HepG2 (cell line): ENCODE results near the gene CFAP99. TPM values are rescaled to one million over a fixed set of nuclear protein-coding genes. Genes with fewer than 3 reads are reported as not detected.

Source experiments
- CBX5 ChIP-seq: sonication (generic); formaldehyde crosslinking; IDR thresholded peaks from 2 replicates; pipeline ENCODE4 v1.4.0; 2020; ENCODE audit warnings: missing genetic modification reagents, borderline replicate concordance
- EZH2 ChIP-seq: conservative IDR thresholded peaks from 2 replicates; pipeline ENCODE4 v1.6.1; 2012; ENCODE audit warnings: mild to moderate bottlenecking, low read depth, low read length, moderate library complexity
- GTF2F1 ChIP-seq: fragments of 150-350 bp; IDR thresholded peaks from 2 replicates; pipeline ENCODE4 v1.6.1; 2014; ENCODE audit warnings: low read length
- NFKB2 ChIP-seq: sonication (generic); formaldehyde crosslinking; IDR thresholded peaks from 2 replicates; pipeline ENCODE4 v1.4.0; 2020; ENCODE audit warnings: missing genetic modification reagents, borderline replicate concordance
- REPIN1 ChIP-seq: sonication (generic); formaldehyde crosslinking; IDR thresholded peaks from 2 replicates; pipeline ENCODE4 v1.8.0; 2022; ENCODE audit warnings: missing genetic modification reagents, low read depth, mild to moderate bottlenecking, borderline replicate concordance
- SIN3B ChIP-seq: fragments of 150-350 bp; IDR thresholded peaks from 2 replicates; pipeline ENCODE4 v1.6.1; 2014; ENCODE audit warnings: low read length
- ZSCAN12 ChIP-seq: sonication (generic); formaldehyde crosslinking; IDR thresholded peaks from 2 replicates; pipeline ENCODE4 v1.9.0; 2021; ENCODE audit warnings: mild to moderate bottlenecking, missing genetic modification reagents
- polyA plus RNA-seq, 8 experiments: library from polyadenylated mRNA; depleted of rRNA in 3 of 8; stranded (reverse) in 7 of 8; unstranded in 1 of 8; fragments of >200 nt; fragmentation: Illumina TruSeq in 4 of 8; extraction: Trizol in 4 of 8; gene quantifications; 2 replicates each; pipeline versions ENCODE4 v1.2.1 to v1.2.3, GENCODE V29; 2011 to 2016; ENCODE audit warnings: low read depth in 4 of 8, missing spikeins in 1 of 8, mixed read lengths in 1 of 8; ENCODE audit not compliant: insufficient read depth in 1 of 8
- total RNA-seq, 5 experiments: library from RNA; depleted of rRNA; stranded (reverse); fragments of >200 nt; fragmentation: Illumina TruSeq; extraction: Trizol; gene quantifications; 2 replicates each; pipeline ENCODE4 v1.2.3, GENCODE V29; 2016; ENCODE audit warnings: low read depth in 1 of 5
- TF ChIP-seq, protein P1 (sequence below): sonication (generic); formaldehyde crosslinking; IDR thresholded peaks from 2 replicates; pipeline ENCODE4 v1.5.0; 2020; ENCODE audit warnings: missing genetic modification reagents
- TF ChIP-seq, protein P2 (sequence below): sonication (generic); formaldehyde crosslinking; IDR thresholded peaks from 2 replicates; pipeline ENCODE4 v1.5.0; 2020; ENCODE audit warnings: missing genetic modification reagents
- TF ChIP-seq, protein P3 (sequence below): sonication (generic); formaldehyde crosslinking; IDR thresholded peaks from 2 replicates; pipeline ENCODE4 v1.4.0; 2020; ENCODE audit warnings: mild to moderate bottlenecking, missing genetic modification reagents
- TF ChIP-seq, protein P4 (sequence below): sonication (generic); formaldehyde crosslinking; IDR thresholded peaks from 2 replicates; pipeline ENCODE4 v1.4.0; 2020; ENCODE audit warnings: missing genetic modification reagents, borderline replicate concordance
- TF ChIP-seq, protein P5 (sequence below): IDR thresholded peaks from 2 replicates; pipeline ENCODE4 v1.6.1; 2012; ENCODE audit warnings: low read length, improper control_type of control experiment
- TF ChIP-seq, protein P6 (sequence below): sonication (generic); formaldehyde crosslinking; IDR thresholded peaks from 2 replicates; pipeline ENCODE4 v1.4.0; 2020; ENCODE audit warnings: missing genetic modification reagents

CFAP99 gene
- total and polyA plus RNA-seq, 2 of the 13 experiments (the other 11 are each of a cell fraction or from before 2014, with no cell fraction given): not detected

DNA sequence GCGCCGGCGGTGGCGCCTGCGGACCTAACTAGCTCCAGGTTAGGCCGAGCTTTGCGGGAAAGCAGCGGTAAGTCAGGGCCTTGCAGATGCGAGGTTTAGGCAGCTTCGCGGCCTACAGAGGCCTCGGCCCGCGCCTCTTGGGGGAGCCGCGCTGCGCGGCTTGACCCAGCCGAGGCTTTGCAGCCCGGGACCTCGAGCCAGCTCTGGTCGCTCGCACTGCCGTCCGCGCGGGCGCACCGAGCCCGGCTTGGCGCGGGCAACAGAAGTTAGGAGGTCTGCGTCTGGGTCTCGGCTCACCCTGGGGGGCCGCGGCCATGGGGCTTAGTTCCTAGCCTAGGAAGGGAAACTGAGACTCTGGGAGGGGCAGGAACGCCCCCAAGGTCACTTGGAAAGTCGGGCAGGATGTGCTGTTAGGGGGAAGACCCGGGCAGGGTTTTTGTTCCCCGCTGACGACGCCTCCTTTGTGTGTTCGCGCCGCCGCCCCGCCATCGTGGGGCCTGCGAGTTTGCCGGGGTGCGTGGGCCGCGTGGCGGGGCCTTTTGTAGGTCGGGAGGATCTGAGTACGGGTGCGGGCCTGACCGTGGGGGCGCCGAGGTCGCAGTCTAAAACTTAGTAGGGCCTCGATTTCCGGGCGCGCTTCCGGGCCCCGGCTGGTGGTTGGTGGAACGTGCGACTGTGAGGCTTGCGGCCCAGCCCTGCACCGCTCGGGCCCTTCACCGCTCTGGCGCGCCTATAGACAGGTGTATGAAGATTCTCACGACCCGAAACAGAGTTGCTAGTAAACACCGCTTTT is 50.6 kb downstream of the CFAP99 start (continued):
- TF ChIP-seq, protein P1, sequence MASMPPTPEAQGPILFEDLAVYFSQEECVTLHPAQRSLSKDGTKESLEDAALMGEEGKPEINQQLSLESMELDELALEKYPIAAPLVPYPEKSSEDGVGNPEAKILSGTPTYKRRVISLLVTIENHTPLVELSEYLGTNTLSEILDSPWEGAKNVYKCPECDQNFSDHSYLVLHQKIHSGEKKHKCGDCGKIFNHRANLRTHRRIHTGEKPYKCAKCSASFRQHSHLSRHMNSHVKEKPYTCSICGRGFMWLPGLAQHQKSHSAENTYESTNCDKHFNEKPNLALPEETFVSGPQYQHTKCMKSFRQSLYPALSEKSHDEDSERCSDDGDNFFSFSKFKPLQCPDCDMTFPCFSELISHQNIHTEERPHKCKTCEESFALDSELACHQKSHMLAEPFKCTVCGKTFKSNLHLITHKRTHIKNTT: no peak
- no peak for TF ChIP-seq SIN3B
- TF ChIP-seq, protein P2, sequence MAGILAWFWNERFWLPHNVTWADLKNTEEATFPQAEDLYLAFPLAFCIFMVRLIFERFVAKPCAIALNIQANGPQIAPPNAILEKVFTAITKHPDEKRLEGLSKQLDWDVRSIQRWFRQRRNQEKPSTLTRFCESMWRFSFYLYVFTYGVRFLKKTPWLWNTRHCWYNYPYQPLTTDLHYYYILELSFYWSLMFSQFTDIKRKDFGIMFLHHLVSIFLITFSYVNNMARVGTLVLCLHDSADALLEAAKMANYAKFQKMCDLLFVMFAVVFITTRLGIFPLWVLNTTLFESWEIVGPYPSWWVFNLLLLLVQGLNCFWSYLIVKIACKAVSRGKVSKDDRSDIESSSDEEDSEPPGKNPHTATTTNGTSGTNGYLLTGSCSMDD (CRISPR knock-in tag): no peak
- 0 out of 2 replicates have a peak, but pooled peaks have one; percentile 41 for TF ChIP-seq REPIN1 (CRISPR knock-in tag)
- TF ChIP-seq, protein P3, sequence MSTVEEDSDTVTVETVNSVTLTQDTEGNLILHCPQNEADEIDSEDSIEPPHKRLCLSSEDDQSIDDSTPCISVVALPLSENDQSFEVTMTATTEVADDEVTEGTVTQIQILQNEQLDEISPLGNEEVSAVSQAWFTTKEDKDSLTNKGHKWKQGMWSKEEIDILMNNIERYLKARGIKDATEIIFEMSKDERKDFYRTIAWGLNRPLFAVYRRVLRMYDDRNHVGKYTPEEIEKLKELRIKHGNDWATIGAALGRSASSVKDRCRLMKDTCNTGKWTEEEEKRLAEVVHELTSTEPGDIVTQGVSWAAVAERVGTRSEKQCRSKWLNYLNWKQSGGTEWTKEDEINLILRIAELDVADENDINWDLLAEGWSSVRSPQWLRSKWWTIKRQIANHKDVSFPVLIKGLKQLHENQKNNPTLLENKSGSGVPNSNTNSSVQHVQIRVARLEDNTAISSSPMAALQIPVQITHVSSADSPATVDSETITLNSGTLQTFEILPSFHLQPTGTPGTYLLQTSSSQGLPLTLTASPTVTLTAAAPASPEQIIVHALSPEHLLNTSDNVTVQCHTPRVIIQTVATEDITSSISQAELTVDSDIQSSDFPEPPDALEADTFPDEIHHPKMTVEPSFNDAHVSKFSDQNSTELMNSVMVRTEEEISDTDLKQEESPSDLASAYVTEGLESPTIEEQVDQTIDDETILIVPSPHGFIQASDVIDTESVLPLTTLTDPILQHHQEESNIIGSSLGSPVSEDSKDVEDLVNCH (CRISPR knock-in tag): no peak
- TF ChIP-seq, protein P4, sequence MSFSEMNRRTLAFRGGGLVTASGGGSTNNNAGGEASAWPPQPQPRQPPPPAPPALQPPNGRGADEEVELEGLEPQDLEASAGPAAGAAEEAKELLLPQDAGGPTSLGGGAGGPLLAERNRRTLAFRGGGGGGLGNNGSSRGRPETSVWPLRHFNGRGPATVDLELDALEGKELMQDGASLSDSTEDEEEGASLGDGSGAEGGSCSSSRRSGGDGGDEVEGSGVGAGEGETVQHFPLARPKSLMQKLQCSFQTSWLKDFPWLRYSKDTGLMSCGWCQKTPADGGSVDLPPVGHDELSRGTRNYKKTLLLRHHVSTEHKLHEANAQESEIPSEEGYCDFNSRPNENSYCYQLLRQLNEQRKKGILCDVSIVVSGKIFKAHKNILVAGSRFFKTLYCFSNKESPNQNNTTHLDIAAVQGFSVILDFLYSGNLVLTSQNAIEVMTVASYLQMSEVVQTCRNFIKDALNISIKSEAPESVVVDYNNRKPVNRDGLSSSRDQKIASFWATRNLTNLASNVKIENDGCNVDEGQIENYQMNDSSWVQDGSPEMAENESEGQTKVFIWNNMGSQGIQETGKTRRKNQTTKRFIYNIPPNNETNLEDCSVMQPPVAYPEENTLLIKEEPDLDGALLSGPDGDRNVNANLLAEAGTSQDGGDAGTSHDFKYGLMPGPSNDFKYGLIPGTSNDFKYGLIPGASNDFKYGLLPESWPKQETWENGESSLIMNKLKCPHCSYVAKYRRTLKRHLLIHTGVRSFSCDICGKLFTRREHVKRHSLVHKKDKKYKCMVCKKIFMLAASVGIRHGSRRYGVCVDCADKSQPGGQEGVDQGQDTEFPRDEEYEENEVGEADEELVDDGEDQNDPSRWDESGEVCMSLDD (CRISPR knock-in tag): no peak
- TF ChIP-seq ZSCAN12 (CRISPR knock-in tag): no peak
- no peak; the same call in 1 of the 2 replicates for TF ChIP-seq NFKB2 (CRISPR knock-in tag)
- TF ChIP-seq, protein P5, sequence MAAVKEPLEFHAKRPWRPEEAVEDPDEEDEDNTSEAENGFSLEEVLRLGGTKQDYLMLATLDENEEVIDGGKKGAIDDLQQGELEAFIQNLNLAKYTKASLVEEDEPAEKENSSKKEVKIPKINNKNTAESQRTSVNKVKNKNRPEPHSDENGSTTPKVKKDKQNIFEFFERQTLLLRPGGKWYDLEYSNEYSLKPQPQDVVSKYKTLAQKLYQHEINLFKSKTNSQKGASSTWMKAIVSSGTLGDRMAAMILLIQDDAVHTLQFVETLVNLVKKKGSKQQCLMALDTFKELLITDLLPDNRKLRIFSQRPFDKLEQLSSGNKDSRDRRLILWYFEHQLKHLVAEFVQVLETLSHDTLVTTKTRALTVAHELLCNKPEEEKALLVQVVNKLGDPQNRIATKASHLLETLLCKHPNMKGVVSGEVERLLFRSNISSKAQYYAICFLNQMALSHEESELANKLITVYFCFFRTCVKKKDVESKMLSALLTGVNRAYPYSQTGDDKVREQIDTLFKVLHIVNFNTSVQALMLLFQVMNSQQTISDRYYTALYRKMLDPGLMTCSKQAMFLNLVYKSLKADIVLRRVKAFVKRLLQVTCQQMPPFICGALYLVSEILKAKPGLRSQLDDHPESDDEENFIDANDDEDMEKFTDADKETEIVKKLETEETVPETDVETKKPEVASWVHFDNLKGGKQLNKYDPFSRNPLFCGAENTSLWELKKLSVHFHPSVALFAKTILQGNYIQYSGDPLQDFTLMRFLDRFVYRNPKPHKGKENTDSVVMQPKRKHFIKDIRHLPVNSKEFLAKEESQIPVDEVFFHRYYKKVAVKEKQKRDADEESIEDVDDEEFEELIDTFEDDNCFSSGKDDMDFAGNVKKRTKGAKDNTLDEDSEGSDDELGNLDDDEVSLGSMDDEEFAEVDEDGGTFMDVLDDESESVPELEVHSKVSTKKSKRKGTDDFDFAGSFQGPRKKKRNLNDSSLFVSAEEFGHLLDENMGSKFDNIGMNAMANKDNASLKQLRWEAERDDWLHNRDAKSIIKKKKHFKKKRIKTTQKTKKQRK: no peak
- no peak for TF ChIP-seq EZH2
- no peak for TF ChIP-seq GTF2F1
- 0 out of 2 replicates have a peak, but pooled peaks have one; percentile 37 for TF ChIP-seq CBX5 (CRISPR knock-in tag)
- TF ChIP-seq, protein P6, sequence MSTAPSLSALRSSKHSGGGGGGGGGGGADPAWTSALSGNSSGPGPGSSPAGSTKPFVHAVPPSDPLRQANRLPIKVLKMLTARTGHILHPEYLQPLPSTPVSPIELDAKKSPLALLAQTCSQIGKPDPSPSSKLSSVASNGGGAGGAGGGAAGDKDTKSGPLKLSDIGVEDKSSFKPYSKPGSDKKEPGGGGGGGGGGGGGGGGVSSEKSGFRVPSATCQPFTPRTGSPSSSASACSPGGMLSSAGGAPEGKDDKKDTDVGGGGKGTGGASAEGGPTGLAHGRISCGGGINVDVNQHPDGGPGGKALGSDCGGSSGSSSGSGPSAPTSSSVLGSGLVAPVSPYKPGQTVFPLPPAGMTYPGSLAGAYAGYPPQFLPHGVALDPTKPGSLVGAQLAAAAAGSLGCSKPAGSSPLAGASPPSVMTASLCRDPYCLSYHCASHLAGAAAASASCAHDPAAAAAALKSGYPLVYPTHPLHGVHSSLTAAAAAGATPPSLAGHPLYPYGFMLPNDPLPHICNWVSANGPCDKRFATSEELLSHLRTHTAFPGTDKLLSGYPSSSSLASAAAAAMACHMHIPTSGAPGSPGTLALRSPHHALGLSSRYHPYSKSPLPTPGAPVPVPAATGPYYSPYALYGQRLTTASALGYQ: no peak
